GM12878 (cell line): ENCODE results near the gene CA10. TPM values are rescaled to one million over a fixed set of nuclear protein-coding genes. Genes with fewer than 3 reads are reported as not detected.

ENCODE experiments used
- ATAC-seq: fragments of 200-7000 bp; cut with Tn5 transposase; 3 replicates; pipeline ENCODE4 v1.9.1; 2020; ENCODE audit warnings: mild to moderate bottlenecking, moderate library complexity
- BruUV-seq: library from RNA; stranded (reverse); fragments of 400-500 nt; replicated peaks from 2 replicates; lab custom pipeline; 2021; lab: Mats Ljungman, UMichigan
- CTCF ChIA-PET: fragments of 300-600 bp; sonication (Branson Sonifier 250); formaldehyde crosslinking; extraction: SDS; loops from one replicate; lab custom pipeline; 2021; ENCODE audit warnings: inconsistent platforms; lab: Yijun Ruan, JAX
- POLR2A ChIA-PET: fragments of 350-600 bp; formaldehyde crosslinking; extraction: SDS; loops from one replicate; lab custom pipeline; 2021; ENCODE audit warnings: inconsistent platforms; lab: Charles Lee
- RAD21 ChIA-PET: fragments of 300-600 bp; sonication (Branson Sonifier 250); formaldehyde crosslinking; loops from one replicate; lab custom pipeline; 2023; ENCODE audit warnings: antibody characterized with exemption; ENCODE audit not compliant: unreplicated experiment; lab: Charles Lee
- SMC1A ChIA-PET: fragments of 300-600 bp; sonication (Branson Sonifier 250); formaldehyde crosslinking; loops from one replicate; lab custom pipeline; 2023; ENCODE audit not compliant: unreplicated experiment, uncharacterized antibody; lab: Charles Lee
- DNase-seq: peaks from one replicate; pipeline ENCODE4 v3.0.0-alpha.2; 2011; ENCODE audit warnings: low read depth, low spot score
- FAIRE-seq: peaks from 3 replicates; lab custom pipeline; 2011; peaks lifted over from hg19 to GRCh38; lab: Jason Lieb, UNC
- H2AFZ ChIP-seq: 2 replicates; pipeline ENCODE4 v1.6.0; 2011; ENCODE audit warnings: low read depth, low read length, control low read depth; ENCODE audit not compliant: control insufficient read depth
- H3K27ac ChIP-seq: 2 replicates; pipeline ENCODE4 v1.5.1; 2011; ENCODE audit warnings: control low read depth; ENCODE audit not compliant: control insufficient read depth, insufficient read depth
- H3K27me3 ChIP-seq, 2 experiments: replicated peaks in 1 of 2; 2 replicates each; pipeline versions ENCODE4 v1.6.0 to v1.6.1; 2011; ENCODE audit warnings: low read length in 1 of 2; ENCODE audit not compliant: control insufficient read depth in 2 of 2, insufficient read depth in 2 of 2
- H3K36me3 ChIP-seq, 2 experiments: 2 replicates each; pipeline ENCODE4 v1.5.1; 2011; ENCODE audit warnings: low read length in 1 of 2; ENCODE audit not compliant: control insufficient read depth in 2 of 2, insufficient read depth in 2 of 2
- H3K4me1 ChIP-seq: 2 replicates; pipeline ENCODE4 v1.6.1; 2011; ENCODE audit warnings: mild to moderate bottlenecking, low read length, moderate library complexity, mixed read lengths; ENCODE audit not compliant: control insufficient read depth, insufficient read depth
- H3K4me2 ChIP-seq: 2 replicates; pipeline ENCODE4 v1.6.0; 2011; ENCODE audit warnings: control low read depth; ENCODE audit not compliant: control insufficient read depth, insufficient read depth
- H3K4me3 ChIP-seq: fragments of 200-600 bp; sonication (generic); 2 replicates; pipeline ENCODE4 v1.5.1; 2016
- H3K79me2 ChIP-seq: 2 replicates; pipeline ENCODE4 v1.6.0; 2011; ENCODE audit warnings: low read length; ENCODE audit not compliant: control insufficient read depth, insufficient read depth
- H3K9ac ChIP-seq: 2 replicates; pipeline ENCODE4 v1.8.0; 2011; ENCODE audit warnings: low read length, control low read depth, mixed read lengths; ENCODE audit not compliant: control insufficient read depth, insufficient read depth
- H3K9me3 ChIP-seq: replicated peaks from 3 replicates; pipeline ENCODE4 v1.5.1; 2011; ENCODE audit warnings: mild to moderate bottlenecking, low read length; ENCODE audit not compliant: control insufficient read depth, insufficient read depth
- H4K20me1 ChIP-seq: 2 replicates; pipeline ENCODE4 v1.6.0; 2011; ENCODE audit not compliant: control insufficient read depth, insufficient read depth
- FOXM1 ChIP-seq: IDR thresholded peaks from 2 replicates; pipeline ENCODE4 v1.6.1; 2012; ENCODE audit warnings: low read depth, mild to moderate bottlenecking, inconsistent platforms, low read length, moderate library complexity
- HDAC2 ChIP-seq: fragments of 200-600 bp; sonication (generic); IDR thresholded peaks from 2 replicates; pipeline ENCODE4 v1.6.1; 2017
- RELA ChIP-seq: fragments of 450-650 bp; IDR thresholded peaks from 2 replicates; pipeline ENCODE4 v1.8.0; 2014; ENCODE audit warnings: borderline replicate concordance; ENCODE audit not compliant: partially characterized antibody
- WGBS: methylation state at CpG from one replicate; pipeline ENCODE4 v1.1.6; 2016; ENCODE audit warnings: low lambda C conversion rate; ENCODE audit not compliant: insufficient replicate concordance, insufficient coverage; ENCODE audit errors: missing lambda C conversion rate; 5-methylcytosine and 5-hydroxymethylcytosine counted together
- in situ Hi-C: fragments of 300-500 bp; cut with MboI; formaldehyde crosslinking; loops from 9 replicates; pipeline ENCODE4 v1.14.3; 2018; ENCODE audit warnings: mixed read lengths
- intact Hi-C: fragments of 100-400 bp; cut with micrococcal nuclease; formaldehyde crosslinking; loops from one replicate; pipeline ENCODE4 v1.14.2; 2022; ENCODE audit not compliant: unreplicated experiment
- polyA plus RNA-seq, 11 experiments: library from polyadenylated mRNA; depleted of rRNA in 4 of 11; unstranded in 6 of 11; stranded (reverse) in 5 of 11; fragments of >200 nt; fragmentation: Nextera tagmentation in 4 of 11; fragmentation: Illumina TruSeq in 1 of 11; extraction: Ambion mirVana in 4 of 11; extraction: Trizol in 1 of 11; gene quantifications; 1 replicate in 1 of 11; 2 replicates in 10 of 11; pipeline versions ENCODE4 v1.2.1 to v1.2.3, GENCODE V29; 2011 to 2016; ENCODE audit warnings: inconsistent platforms in 2 of 11, missing spikeins in 2 of 11, low read depth in 1 of 11
- total RNA-seq, 4 experiments: library from RNA; depleted of rRNA in 3 of 4; stranded (reverse); fragments of >200 nt in 3 of 4; fragmentation: Illumina TruSeq in 1 of 4; extraction: Trizol in 1 of 4; gene quantifications; 2 replicates each; pipeline versions ENCODE4 v1.2.1 to v1.2.3, GENCODE V29; 2013 to 2021
- TF ChIP-seq, protein P1 (sequence below): fragments of 450-650 bp; IDR thresholded peaks from 2 replicates; pipeline ENCODE4 v1.6.1; 2017; ENCODE audit warnings: mild to moderate bottlenecking, moderate library complexity
- TF ChIP-seq, protein P2 (sequence below): IDR thresholded peaks from 2 replicates; pipeline ENCODE4 v1.6.1; 2012; ENCODE audit warnings: improper control_type of control experiment, low read depth, low read length; ENCODE audit not compliant: insufficient replicate concordance
- TF ChIP-seq, protein P3 (sequence below): IDR thresholded peaks from 2 replicates; pipeline ENCODE4 v1.6.1; 2012; ENCODE audit warnings: mild to moderate bottlenecking, low read depth, low read length
- TF ChIP-seq, protein P4 (sequence below): fragments of 450-650 bp; IDR thresholded peaks from 2 replicates; pipeline ENCODE4 v1.6.1; 2017; ENCODE audit warnings: low read depth, mild to moderate bottlenecking, moderate library complexity

The CA10 gene
- total and polyA plus RNA-seq, 10 of the 15 experiments (the other 5 are each of a cell fraction or from before 2014, with no cell fraction given): not detected

DNA sequence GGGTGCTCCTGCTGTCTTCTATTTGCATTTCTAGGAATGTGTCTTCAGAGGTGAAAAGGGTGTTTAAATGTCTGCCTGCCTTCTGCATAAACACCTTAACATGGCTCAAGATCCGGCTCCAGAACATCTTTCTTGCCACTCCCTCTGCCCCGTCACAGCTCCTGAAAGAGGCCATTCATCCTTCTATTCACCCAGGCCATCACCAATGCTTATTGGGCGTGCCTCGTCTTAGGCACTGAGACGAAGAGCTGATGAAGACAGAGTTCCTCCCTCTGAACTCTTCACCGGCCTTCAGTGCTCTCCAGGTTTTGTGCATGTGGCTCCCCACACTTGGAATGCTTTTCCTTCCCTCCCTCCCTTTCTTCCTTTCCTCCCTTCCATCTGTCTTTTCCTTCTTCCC lies 511.4 kb downstream of the CA10 start (continued):
- TF ChIP-seq, protein P1, sequence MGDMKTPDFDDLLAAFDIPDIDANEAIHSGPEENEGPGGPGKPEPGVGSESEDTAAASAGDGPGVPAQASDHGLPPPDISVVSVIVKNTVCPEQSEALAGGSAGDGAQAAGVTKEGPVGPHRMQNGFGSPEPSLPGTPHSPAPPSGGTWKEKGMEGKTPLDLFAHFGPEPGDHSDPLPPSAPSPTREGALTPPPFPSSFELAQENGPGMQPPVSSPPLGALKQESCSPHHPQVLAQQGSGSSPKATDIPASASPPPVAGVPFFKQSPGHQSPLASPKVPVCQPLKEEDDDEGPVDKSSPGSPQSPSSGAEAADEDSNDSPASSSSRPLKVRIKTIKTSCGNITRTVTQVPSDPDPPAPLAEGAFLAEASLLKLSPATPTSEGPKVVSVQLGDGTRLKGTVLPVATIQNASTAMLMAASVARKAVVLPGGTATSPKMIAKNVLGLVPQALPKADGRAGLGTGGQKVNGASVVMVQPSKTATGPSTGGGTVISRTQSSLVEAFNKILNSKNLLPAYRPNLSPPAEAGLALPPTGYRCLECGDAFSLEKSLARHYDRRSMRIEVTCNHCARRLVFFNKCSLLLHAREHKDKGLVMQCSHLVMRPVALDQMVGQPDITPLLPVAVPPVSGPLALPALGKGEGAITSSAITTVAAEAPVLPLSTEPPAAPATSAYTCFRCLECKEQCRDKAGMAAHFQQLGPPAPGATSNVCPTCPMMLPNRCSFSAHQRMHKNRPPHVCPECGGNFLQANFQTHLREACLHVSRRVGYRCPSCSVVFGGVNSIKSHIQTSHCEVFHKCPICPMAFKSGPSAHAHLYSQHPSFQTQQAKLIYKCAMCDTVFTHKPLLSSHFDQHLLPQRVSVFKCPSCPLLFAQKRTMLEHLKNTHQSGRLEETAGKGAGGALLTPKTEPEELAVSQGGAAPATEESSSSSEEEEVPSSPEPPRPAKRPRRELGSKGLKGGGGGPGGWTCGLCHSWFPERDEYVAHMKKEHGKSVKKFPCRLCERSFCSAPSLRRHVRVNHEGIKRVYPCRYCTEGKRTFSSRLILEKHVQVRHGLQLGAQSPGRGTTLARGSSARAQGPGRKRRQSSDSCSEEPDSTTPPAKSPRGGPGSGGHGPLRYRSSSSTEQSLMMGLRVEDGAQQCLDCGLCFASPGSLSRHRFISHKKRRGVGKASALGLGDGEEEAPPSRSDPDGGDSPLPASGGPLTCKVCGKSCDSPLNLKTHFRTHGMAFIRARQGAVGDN: no peak

DNA sequence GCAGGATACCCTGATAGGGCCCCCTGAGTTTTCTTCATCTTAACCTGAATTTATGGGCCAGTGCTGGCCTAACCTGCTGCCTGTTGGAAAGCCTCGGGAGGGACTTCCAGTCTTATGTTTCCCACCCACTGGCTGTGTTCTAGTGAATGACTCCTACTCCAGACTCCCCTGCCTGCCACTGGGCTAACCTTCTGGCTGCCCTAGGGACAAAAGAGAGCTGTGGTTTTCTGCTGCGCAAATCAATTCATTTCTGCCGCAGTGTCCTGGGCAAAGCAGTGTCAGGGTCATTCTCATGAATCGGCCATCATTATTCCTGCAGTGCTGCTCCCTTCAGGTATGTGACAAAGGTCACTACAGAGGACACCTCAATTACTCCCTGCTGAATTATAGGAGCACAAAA lies 512.0 kb downstream of the CA10 start:
- DNase-seq (no peak), FAIRE-seq (no peak), ATAC-seq (no peak)
- in situ Hi-C loops: no loop called here
- WGBS: 48% methylated on average over 4 of the region's 4 CpGs
- BruUV-seq: no TSS peak
- no peak overlapping the region for H3K4me3 ChIP-seq
- H2AFZ ChIP-seq: no peak overlapping the region
- no peaks in the 10 kb centered on the region for H3K36me3 ChIP-seq
- H3K27ac ChIP-seq: no peak overlapping the region
- H3K27me3 ChIP-seq: no peaks in the 10 kb centered on the region
- POLR2A ChIA-PET: no interaction called here
- no peak overlapping the region for H3K9ac ChIP-seq
- no peaks in the 10 kb centered on the region for H3K79me2 ChIP-seq
- RAD21 ChIA-PET: no interaction called here
- CTCF ChIA-PET: no interaction called here
- no peaks in the 10 kb centered on the region for H4K20me1 ChIP-seq
- H3K4me1 ChIP-seq: no peaks in the 10 kb centered on the region
- no peaks in the 10 kb centered on the region for H3K9me3 ChIP-seq
- intact Hi-C loops: no loop called here
- SMC1A ChIA-PET: no interaction called here
- H3K4me2 ChIP-seq: no peak overlapping the region
- TF ChIP-seq, protein P2, sequence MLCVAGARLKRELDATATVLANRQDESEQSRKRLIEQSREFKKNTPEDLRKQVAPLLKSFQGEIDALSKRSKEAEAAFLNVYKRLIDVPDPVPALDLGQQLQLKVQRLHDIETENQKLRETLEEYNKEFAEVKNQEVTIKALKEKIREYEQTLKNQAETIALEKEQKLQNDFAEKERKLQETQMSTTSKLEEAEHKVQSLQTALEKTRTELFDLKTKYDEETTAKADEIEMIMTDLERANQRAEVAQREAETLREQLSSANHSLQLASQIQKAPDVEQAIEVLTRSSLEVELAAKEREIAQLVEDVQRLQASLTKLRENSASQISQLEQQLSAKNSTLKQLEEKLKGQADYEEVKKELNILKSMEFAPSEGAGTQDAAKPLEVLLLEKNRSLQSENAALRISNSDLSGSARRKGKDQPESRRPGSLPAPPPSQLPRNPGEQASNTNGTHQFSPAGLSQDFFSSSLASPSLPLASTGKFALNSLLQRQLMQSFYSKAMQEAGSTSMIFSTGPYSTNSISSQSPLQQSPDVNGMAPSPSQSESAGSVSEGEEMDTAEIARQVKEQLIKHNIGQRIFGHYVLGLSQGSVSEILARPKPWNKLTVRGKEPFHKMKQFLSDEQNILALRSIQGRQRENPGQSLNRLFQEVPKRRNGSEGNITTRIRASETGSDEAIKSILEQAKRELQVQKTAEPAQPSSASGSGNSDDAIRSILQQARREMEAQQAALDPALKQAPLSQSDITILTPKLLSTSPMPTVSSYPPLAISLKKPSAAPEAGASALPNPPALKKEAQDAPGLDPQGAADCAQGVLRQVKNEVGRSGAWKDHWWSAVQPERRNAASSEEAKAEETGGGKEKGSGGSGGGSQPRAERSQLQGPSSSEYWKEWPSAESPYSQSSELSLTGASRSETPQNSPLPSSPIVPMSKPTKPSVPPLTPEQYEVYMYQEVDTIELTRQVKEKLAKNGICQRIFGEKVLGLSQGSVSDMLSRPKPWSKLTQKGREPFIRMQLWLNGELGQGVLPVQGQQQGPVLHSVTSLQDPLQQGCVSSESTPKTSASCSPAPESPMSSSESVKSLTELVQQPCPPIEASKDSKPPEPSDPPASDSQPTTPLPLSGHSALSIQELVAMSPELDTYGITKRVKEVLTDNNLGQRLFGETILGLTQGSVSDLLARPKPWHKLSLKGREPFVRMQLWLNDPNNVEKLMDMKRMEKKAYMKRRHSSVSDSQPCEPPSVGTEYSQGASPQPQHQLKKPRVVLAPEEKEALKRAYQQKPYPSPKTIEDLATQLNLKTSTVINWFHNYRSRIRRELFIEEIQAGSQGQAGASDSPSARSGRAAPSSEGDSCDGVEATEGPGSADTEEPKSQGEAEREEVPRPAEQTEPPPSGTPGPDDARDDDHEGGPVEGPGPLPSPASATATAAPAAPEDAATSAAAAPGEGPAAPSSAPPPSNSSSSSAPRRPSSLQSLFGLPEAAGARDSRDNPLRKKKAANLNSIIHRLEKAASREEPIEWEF: no peak
- TF ChIP-seq, protein P3, sequence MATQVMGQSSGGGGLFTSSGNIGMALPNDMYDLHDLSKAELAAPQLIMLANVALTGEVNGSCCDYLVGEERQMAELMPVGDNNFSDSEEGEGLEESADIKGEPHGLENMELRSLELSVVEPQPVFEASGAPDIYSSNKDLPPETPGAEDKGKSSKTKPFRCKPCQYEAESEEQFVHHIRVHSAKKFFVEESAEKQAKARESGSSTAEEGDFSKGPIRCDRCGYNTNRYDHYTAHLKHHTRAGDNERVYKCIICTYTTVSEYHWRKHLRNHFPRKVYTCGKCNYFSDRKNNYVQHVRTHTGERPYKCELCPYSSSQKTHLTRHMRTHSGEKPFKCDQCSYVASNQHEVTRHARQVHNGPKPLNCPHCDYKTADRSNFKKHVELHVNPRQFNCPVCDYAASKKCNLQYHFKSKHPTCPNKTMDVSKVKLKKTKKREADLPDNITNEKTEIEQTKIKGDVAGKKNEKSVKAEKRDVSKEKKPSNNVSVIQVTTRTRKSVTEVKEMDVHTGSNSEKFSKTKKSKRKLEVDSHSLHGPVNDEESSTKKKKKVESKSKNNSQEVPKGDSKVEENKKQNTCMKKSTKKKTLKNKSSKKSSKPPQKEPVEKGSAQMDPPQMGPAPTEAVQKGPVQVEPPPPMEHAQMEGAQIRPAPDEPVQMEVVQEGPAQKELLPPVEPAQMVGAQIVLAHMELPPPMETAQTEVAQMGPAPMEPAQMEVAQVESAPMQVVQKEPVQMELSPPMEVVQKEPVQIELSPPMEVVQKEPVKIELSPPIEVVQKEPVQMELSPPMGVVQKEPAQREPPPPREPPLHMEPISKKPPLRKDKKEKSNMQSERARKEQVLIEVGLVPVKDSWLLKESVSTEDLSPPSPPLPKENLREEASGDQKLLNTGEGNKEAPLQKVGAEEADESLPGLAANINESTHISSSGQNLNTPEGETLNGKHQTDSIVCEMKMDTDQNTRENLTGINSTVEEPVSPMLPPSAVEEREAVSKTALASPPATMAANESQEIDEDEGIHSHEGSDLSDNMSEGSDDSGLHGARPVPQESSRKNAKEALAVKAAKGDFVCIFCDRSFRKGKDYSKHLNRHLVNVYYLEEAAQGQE: no peak
- TF ChIP-seq, protein P4, sequence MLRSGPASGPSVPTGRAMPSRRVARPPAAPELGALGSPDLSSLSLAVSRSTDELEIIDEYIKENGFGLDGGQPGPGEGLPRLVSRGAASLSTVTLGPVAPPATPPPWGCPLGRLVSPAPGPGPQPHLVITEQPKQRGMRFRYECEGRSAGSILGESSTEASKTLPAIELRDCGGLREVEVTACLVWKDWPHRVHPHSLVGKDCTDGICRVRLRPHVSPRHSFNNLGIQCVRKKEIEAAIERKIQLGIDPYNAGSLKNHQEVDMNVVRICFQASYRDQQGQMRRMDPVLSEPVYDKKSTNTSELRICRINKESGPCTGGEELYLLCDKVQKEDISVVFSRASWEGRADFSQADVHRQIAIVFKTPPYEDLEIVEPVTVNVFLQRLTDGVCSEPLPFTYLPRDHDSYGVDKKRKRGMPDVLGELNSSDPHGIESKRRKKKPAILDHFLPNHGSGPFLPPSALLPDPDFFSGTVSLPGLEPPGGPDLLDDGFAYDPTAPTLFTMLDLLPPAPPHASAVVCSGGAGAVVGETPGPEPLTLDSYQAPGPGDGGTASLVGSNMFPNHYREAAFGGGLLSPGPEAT: no peak
- no peak for TF ChIP-seq FOXM1
- no peak for TF ChIP-seq RELA
- no peak for TF ChIP-seq HDAC2
